Hepatocyte (in vitro differentiated cells): Measurements from ENCODE around the gene ASAP2.

ENCODE experiments used
- EZH2 ChIP-seq: fragments of 200-600 bp; sonication (generic); IDR thresholded peaks from 2 replicates; pipeline ENCODE4 v1.6.1; 2016; ENCODE audit warnings: antibody characterized with exemption, mild to moderate bottlenecking, borderline replicate concordance
- EZH2phosphoT487 ChIP-seq: fragments of 200-600 bp; sonication (generic); IDR thresholded peaks from one replicate; pipeline ENCODE4 v1.6.1; 2018; ENCODE audit warnings: antibody characterized with exemption, mild to moderate bottlenecking, low read depth, moderate library complexity; ENCODE audit not compliant: unreplicated experiment, severe bottlenecking
- TF ChIP-seq, protein P1 (sequence below): fragments of 200-600 bp; sonication (generic); IDR thresholded peaks from 2 replicates; pipeline ENCODE4 v1.5.1; 2016; ENCODE audit warnings: antibody characterized with exemption, mild to moderate bottlenecking; ENCODE audit not compliant: poor library complexity

- TF ChIP-seq, protein P1, sequence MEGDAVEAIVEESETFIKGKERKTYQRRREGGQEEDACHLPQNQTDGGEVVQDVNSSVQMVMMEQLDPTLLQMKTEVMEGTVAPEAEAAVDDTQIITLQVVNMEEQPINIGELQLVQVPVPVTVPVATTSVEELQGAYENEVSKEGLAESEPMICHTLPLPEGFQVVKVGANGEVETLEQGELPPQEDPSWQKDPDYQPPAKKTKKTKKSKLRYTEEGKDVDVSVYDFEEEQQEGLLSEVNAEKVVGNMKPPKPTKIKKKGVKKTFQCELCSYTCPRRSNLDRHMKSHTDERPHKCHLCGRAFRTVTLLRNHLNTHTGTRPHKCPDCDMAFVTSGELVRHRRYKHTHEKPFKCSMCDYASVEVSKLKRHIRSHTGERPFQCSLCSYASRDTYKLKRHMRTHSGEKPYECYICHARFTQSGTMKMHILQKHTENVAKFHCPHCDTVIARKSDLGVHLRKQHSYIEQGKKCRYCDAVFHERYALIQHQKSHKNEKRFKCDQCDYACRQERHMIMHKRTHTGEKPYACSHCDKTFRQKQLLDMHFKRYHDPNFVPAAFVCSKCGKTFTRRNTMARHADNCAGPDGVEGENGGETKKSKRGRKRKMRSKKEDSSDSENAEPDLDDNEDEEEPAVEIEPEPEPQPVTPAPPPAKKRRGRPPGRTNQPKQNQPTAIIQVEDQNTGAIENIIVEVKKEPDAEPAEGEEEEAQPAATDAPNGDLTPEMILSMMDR, result no peak
- no peak for TF ChIP-seq EZH2
- no peak for TF ChIP-seq EZH2phosphoT487
Observed at GRCh38 chr2:9328931-9329330, 122.3 kb downstream of the ASAP2 start.
